GM18858 (cell line): ENCODE data around the gene TMEM176B.
"Not testable (repeated sequence)": the region's sequence is repeated elsewhere in the genome, so short reads cannot be mapped to it uniquely, and the experiment has no call there.

ENCODE experiments used
- ATAC-seq: cut with Tn5 transposase; IDR thresholded peaks from one replicate; pipeline ENCODE4 v1.9.1; 2021; ENCODE audit not compliant: unreplicated experiment

Gene TMEM176B

DNA sequence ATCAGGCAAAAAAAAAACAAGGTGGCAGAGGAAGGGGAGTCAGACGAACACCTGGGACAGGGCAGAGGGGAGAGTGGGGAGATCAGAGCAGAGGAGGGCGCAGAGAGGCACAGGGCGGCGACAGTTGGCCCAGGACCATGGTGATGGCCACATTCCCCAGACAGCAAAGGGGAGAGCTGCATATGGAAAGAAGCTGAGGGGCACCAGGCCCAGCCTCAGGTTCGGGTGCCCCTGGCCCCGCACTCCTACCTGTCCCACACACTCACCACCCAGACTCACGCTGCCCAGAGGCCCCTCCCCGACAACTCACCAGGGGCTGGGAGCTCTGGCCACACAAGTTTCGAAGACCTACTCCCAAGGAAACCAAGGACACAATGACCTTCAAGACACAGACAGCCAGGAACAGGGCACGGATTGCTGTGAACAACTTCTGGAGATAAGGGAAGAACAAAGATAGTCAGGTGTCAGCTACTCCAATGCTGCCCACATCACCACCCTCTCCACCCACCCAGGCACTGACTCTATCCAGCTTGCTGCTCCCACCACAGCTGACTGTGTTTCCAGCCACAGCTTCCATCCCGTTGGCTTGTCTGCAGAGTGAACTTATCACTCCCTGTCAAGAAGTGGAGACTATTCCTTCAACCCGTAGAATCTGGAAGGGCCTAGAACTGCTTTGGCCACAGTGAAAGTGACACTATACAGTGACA, 8.3 kb downstream of the TMEM176B start:
- ATAC-seq: no peak

DNA sequence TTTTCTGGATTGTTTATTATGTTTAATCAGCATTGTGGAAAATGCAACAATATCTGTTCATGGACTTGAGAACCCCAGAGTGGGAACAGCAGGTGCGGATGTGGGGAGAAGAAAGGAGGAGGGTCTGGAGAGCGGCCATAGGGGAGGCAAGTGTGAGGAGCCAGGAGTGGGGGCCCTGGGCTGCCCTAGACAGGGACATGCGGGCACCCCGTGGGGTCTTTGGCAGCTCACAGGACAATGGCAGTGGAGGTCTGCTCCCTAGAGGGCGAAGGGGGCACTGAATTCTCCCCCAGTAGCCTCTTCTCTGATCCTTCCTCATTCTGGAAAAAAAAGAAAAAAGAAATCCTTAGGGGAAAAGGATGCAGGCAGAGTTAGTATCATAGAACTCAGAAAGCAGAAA, 8.9 kb downstream of the TMEM176B start:
- ATAC-seq: no peak

DNA sequence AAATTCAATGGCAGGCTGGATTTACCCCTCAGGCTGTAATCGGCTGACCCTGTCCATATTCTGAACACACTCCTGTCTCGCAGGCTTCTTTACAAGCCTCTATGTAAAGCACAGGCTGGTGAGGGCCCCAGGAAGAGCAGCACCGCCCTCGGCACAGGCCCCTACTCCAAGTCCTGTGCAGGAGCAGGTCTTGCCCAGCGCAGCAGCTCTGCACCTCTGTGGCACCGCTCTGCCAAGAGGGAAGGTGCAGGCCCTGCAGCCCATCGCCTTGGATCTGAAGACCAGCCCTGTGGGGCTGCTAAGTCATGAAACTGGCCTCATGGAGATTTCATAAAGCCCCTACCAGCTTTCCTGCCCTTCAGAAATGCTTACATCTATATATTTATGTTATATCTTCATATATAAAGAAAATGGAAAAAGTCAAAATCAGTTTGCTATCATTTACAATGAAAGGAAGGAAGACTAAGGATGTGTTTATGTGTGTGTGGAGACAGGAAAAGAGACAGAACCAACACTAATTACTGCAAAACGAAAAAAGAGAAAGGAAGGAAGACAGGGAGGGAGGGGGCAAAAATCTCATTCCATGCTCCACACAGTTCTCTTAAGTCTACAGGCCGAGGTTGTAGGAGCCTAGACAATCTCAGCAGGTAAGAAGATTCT, 9.6 kb downstream of the TMEM176B start:
- no peak for ATAC-seq

- no peak for ATAC-seq
These were observed 11.5 kb downstream of the TMEM176B start for GRCh38 chr7:150788474-150789269.

DNA sequence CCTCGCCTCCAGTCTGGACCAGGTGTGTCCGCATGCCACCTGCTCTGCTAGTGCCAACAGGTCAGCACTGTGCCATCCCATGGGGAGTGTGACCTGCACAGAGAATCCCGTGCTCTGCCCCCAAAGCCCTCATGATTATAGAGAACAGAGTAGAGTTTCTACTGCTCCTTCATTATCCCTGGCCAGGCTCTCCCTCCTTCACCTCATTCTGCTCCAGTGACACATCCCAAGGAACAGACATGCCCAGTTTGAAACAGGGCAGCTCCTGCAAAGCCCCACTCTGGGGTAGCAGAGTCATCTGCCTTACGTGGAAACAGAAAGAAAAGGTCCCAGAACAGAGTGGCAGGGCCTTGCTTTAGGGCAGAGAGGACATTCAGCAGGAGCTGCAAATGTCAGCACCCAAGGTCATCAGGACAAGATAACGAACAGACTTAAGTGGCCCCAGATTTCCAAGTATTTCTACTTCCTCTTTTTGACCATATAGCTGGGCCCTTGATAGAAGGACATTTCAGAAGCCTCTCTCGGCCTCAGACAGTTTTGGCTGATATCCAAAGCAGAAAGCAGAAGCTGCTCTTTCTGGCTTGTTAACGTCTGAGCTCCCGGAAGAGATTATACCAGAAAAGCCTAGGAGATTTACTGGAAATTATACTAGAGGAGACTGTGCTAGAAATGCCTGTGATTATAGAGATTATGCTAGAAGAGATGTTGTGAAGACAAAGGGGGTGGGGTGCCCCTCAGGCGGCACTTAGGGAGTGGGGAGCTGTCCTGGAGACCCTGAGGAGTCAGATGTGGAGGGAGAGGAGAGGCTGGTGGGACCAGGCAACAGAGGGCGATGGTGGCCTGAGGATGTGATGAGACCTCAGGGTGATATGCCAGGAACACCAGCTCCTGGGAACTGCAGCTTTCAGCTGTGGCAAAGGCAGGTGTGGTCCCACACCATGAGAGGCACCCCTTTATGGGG, 12.6 kb downstream of the TMEM176B start:
- ATAC-seq: no peak

DNA sequence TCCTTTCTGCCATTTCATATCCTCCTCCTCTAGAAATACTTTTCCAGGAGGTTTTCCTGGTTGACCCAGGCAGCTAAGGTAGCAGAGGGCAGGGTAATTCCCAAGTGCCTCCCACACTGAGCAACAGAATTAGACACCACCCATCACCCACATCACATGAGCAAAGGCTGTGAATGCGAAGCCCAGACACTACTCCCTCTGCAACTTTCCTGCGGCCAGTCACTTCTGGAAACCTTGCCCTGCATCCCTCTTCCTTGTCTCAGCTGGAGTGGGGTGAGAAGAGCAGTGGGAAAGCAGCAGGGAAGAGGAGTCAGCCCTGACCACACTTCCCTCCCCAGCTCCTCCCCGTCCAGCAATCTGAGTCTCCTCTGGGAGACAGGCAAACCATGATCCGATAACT, 15.2 kb downstream of the TMEM176B start:
- ATAC-seq: no peak

DNA sequence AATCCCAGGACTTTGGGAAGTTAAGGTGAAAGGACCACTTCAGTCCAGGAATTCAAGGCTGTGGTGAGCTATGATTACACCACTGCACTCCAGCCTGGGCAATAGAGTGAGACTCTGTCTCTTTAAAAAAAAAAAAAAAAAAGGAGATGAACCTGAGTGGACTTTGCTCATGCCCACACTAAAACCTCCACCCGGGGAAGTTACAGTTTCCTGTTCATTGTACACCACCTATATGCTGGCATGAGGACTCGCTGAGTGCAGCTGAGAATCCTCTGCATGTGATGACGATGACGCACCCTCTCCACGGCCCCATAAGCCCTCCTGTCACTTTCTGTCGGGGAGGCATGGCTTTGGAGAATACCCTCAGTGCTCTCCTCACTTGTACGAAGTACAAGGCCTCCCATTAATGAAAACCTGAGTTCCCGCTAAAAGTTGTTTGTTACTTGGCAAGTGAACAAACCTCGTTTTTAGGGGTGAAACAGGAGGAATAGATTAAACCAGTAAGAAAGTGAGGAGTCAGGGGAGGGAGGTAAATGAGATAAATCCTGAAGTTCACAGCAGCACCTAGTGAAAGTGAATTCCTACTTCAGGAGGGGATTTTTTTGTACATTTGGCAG, 15.9 kb downstream of the TMEM176B start:
- no peak for ATAC-seq

DNA sequence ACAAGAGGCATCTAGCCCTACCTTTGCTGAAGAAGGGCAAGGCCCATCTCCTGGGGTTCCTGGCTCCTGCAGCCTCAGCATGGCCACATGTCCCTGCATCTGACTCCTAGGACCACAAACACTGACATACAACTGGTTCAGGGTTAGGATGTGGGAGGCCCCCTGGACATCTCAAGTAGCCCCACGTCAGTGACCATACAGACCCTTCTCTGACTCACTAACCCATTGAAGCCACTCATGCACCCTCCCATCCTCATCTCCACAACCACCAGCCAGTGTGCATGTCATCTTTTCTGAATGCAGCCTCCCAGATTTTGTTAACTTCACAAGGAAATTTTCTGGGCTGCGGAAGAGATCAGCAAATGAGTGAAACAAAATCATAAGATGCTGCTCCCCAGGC, 18.2 kb downstream of the TMEM176B start:
- no peak for ATAC-seq

DNA sequence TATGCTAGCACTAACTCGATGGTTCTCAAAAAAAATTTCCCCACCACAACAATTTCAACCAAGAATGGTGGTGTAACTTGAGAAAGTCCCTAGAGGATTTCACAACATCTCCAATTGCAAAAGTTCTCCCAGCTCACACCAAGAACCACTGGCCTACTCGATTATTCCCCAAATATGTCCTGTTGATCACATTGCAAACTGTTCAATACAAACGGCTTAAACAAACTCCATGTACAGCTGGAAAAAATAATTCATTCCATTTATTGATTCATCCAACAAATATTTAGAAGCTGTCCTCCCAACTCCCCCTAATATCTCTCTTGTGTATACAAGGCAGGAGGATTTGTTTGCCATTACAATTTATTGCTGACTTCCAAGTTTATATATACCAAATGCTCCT, 19.1 kb downstream of the TMEM176B start:
- no peak for ATAC-seq

DNA sequence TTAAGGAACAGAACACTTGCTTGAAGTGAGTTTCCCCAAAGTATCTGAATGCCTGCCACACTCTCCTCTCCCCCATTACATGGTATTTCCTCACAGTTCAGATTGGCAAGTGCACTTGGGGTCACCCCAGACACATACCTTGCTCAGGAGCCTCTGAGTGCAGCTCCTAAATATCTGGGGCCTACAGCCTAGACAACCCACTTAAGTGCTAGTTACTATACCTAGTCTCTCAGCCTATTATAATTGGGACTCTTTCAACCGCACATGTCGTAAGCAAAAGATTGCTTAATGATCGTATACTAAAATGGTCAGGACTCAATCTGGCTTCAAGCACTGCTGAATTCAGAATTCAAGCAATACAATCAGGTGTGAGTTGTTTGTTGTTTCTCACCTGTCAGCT, 19.9 kb downstream of the TMEM176B start:
- no peak for ATAC-seq

- no peak for ATAC-seq
These were observed 21.3 kb downstream of the TMEM176B start for GRCh38 chr7:150778738-150779301.

DNA sequence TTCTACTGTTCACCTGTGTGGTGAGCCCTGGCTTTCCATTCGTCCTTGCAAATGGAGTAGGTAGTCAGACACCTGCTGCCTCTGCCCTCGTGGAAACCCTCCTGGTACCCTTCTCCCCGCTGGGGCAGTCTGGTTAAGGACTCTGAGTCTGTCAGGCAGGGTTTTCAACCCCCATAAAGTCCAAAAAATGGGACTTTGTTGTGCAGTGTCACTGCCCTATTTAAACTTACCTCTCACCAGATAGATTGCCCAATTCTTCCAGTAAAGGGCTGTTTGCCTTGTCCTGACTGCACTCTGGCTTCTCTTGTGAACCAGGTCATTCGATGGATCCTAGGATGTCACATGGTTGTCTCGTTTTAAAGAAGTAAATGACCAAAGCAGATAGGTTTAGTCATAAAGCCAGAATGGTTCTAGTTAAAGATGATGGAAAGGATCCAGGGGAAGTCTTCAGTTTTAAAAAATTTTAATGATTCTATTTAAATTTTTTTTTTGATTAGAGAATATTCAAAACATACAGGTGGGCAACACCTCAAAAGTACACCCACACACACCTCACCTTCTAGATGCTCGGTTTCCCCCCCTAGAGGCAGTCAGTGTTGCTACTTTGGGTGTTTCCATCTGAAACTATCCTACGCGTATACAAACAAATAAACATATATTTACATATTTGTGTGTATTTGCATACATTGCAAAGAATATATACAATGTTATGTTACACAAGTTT, 22.0 kb downstream of the TMEM176B start:
- no peak for ATAC-seq

DNA sequence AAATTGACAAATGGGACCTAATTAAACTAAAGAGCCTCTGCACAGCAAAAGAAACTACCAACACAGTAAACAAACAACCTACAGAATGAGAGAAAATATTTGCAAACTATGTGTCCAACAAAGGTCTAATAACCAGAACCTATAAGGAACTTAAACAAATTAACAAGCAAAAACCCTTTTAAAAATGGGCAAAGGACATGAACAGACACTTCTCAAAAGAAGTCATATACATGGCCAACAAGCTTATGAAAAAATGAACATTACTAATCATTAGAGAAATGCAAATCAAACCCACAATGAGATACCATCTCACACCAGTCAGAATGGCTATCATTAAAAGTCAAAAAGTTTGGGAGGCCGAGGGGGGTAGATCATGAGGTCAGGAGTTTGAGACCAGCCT, 26.0 kb downstream of the TMEM176B start:
- not testable (repeated sequence) for ATAC-seq

- no peak for ATAC-seq
These were observed 30.4 kb downstream of the TMEM176B start for GRCh38 chr7:150769768-150770167.

DNA sequence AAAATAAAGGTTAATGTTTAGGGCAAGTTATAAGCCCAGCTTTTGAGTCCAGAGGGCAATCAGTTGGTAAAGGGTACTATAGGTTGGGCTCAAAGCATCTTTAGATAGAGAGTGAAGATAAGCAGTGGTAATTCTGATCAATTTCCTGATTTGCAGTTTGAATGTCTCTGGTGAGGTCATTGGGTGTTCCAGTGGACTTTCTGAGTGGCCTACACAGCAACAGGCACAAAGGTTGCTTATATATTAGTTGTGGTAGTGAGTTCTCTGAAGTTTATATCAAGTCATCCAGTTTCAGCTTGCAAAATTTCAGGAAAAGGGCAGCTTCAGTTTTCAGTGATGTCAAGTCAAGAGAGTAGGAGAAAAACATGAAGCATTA, 33.8 kb downstream of the TMEM176B start:
- ATAC-seq: no peak

GRCh38 chr7:150759479-150759878, 40.7 kb downstream of the TMEM176B start:
- no peak for ATAC-seq

DNA sequence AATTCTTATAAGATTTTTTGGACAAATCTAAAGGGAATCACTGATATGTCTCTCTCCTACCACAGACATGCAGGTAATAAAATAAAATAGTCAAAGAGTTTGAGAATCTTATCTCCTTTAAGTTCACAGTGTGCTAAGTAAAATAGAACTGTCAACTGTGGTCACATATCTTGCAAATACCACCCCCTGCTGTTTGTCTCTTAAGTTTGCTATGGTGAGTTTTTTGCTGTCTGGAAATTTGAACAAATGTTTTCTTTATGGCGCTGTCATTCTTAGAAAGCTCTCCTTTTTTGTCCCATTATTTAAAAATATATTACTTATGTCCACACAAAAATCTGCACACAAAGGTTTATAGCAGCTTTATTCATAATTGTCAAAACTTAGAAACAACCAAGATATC, 43.3 kb downstream of the TMEM176B start:
- no peak for ATAC-seq

- no peak for ATAC-seq
These were observed 44.0 kb downstream of the TMEM176B start for GRCh38 chr7:150756166-150756565.

- ATAC-seq: no peak
These were observed 44.6 kb downstream of the TMEM176B start for GRCh38 chr7:150755473-150756099.
